AG10803 (cell line): Measurements from ENCODE around the gene TXN2.

Experiments
- DNase-seq: peaks from one replicate; pipeline ENCODE4 v3.0.0; 2010; ENCODE audit warnings: low read depth
- H3K4me3 ChIP-seq: 2 replicates; pipeline ENCODE4 v1.5.1; 2011; ENCODE audit warnings: mild to moderate bottlenecking, low read length, control low read depth
- TF ChIP-seq, protein P1 (sequence below): conservative IDR thresholded peaks from 2 replicates; pipeline ENCODE4 v1.5.1; 2011; ENCODE audit warnings: mild to moderate bottlenecking, low read length, control low read depth, inconsistent platforms

Gene TXN2

DNA sequence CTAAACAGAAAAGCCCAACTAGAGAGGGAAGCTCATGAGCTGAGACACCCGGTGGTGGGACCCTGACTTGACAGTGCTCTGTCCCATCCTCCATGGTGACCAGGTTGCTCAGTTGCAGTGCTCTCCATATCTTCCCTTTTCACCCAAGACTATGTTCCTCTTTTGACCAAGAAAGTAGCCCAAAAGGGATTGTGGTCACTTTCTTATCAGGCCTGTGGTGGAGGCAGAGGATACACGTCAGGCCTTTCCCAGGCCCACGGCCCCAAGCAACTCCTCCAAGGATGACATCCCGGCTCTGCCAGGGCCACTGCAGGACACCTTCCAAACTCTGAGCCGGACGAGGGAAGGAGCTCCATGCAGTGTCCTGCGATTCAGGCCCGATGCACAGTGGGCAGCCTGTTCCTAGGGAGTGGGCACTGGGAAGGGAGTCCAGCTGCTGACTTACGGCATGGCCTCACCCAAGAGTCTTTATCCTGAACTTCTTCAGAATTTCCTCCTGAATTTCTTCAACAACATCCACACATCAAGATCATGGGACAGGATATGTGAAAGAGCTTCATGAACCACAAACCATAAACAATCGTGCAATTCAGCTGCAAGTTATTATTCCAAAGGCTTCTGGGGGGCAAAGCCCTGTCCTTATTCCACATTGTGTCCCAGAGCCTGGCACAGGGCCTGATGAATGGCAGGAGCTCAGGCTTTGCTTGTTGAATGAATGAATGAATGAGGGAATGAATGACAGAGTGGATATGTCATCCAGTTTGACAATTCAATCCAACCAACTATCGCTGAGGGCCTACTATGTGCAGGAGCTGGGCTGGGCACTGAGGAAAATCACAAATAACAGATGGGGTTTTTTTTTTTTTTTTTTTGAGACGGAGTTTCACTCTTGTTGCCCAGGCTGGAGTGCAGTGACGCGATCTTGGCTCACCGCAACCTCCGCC, 57.7 kb downstream of the TXN2 start:
- no peak overlapping the region for H3K4me3 ChIP-seq
- DNase-seq = peak; percentile 73
- TF ChIP-seq, protein P1, sequence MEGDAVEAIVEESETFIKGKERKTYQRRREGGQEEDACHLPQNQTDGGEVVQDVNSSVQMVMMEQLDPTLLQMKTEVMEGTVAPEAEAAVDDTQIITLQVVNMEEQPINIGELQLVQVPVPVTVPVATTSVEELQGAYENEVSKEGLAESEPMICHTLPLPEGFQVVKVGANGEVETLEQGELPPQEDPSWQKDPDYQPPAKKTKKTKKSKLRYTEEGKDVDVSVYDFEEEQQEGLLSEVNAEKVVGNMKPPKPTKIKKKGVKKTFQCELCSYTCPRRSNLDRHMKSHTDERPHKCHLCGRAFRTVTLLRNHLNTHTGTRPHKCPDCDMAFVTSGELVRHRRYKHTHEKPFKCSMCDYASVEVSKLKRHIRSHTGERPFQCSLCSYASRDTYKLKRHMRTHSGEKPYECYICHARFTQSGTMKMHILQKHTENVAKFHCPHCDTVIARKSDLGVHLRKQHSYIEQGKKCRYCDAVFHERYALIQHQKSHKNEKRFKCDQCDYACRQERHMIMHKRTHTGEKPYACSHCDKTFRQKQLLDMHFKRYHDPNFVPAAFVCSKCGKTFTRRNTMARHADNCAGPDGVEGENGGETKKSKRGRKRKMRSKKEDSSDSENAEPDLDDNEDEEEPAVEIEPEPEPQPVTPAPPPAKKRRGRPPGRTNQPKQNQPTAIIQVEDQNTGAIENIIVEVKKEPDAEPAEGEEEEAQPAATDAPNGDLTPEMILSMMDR = no peak

DNA sequence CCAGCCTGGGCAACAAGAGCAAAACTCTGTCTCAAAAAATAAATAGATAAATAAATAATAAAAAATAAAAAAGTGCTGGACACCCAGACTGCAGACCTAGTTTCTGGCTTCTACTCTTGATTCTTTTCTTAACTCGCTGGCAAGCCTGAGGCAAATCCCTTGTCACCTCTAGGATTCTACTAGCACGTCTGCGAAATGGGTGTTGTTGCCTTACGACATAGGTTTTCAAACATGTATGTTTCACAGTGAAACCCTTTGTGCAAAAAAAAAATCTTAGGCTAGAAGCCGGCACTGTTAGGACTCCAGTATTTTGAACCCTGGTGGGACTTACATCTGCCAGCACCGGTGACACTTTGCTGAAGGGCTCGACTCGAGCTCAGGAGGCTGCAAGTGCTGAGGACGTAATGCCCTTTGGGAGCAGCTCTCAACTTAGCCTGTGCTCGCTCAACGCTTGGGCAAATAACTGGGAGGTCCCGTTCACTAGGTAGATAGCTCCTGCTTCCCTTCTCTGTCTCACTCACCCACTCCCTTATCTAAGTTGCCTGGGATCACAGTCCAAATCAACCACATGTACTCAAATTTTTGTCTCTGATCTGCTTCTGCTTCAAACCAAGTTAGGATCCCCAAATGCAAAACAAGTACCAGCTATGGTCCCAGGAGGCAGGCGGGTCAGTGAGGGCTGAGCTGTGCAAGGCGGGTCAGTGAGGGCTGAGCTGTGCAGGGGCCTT, 59.0 kb downstream of the TXN2 start:
- DNase-seq = no peak
- no peak overlapping the region for H3K4me3 ChIP-seq
- TF ChIP-seq, protein P1 = no peak

DNA sequence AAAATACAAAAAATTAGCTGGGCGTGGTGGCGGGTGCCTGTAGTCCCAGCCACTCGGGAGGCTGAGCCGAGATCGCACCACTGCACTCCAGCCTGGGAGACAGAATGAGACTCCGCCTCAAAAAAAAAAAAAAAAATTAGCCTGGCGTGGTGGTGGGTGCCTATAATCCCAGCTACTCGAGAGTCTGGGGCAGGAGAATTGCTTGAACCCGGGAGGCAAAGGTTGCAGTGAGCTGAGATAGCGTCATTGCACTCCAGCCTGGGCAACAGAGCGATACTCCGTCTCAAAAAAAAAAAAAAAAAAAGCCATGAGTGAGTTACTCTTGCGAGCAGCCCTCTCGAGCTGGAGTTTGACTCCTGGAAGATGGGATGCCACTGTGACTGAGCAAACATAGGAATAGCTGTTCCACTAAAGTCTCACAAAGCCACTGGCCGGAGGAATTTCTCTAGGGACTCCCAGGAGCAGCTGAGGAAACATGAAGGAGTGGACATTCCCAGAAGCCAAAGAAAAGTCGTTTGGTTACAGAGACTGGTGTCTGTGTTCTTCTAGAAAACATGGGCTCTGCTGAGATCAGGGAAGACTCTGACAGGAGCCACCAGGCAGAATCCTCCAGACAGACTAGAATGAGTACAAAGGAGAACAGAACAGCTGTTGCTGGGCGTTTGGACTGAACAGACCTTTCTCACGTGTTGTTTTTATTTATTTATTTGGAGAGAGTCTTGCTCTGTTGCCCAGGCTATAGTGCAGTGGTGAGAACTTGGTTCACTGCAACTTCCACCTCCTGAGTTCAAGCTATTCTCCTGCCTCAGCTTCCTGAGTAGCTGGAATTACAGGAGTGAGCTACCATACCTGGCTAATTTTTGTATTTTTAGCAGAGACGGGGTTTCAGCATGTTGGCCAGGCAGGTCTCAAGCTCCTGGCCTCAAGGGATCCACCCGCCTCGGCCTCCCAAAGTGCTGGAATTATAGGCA, 61.2 kb downstream of the TXN2 start:
- TF ChIP-seq, protein P1 = no peak
- peak; percentile 26 for DNase-seq

DNA sequence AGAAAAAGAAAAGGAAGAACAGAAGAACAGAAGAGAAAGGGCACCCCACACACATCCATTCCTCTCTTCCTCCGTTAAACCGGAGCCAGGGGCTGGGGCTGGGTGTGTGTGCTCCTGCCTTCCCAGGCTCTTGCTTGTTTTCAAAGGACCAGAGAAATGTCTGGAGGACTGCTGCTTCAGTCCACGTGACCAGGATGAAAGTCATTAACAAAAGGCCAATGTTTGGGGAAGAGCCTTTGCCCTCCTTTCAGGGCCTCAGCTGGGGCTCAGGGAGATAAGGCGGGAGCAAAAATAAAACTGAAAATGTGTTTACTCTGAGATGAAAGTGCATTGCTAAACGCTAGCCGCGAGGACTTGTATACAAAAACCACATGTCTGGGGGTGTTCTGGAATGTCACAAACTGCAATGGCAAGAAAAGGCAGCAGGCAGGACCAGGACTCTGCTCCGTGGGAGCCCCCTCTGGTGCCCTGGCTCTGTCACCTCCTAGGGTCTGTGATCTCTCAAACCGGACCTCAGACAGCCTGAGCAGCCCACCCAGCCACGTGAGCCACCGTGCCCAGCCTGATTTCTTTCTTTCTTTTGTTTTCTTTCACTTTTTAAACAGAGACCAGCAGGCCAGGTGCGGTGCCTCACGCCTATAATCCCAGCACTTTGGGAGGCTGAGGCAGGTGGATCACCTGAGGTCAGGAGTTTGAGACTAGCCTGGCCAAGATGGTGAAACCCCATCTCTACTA, 62.1 kb downstream of the TXN2 start:
- peak; percentile 78 for DNase-seq
- H3K4me3 ChIP-seq = peak overlapping the region; percentile 8; the same call in 1 of the 2 replicates
- TF ChIP-seq, protein P1 = no peak

More for the DNA sequence above, 61.2 kb downstream of the TXN2 start:
- no peak overlapping the region for H3K4me3 ChIP-seq

DNA sequence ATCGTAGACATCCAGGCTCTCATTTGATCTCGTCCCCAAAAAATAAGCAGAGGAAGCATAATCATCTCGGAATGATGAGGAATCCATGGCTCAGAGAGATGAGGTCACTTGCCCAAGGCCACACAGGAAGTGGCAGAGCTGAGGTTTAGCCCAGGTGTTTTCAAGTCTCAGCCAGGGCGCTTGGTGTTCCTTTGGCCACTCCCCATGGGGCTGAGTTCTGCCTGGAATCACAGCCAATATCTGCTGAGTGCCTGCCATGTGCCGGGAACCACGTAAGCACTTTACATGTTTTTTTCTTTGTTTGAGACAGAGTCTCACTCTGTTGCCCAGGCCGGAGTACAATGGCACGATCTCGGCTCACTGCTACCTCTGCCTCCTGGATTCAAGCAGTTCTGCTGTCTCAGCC, 64.2 kb downstream of the TXN2 start:
- TF ChIP-seq, protein P1 = no peak
- DNase-seq = peak; percentile 53
- H3K4me3 ChIP-seq = no peak overlapping the region
